Subcutaneous abdominal adipose tissue (tissue), 5 donors: ENCODE results near the gene LDLRAD2.

ENCODE experiments used
- H3K27ac ChIP-seq: one replicate; pipeline ENCODE4 v1.7.0; 2013; ENCODE audit warnings: low read depth, mild to moderate bottlenecking, inconsistent platforms, low read length, moderate library complexity
- H3K27me3 ChIP-seq, 5 donors: one replicate each; pipeline ENCODE4 v1.7.0; 2013; ENCODE audit warnings: low read length in 5 of 5, inconsistent platforms in 1 of 5; ENCODE audit not compliant: control insufficient read depth in 5 of 5, insufficient read depth in 4 of 5
- H3K36me3 ChIP-seq, 5 donors: one replicate each; pipeline ENCODE4 v1.7.0; 2013; ENCODE audit warnings: low read length in 5 of 5; ENCODE audit not compliant: control insufficient read depth in 5 of 5, insufficient read depth in 5 of 5
- H3K4me1 ChIP-seq, 5 donors: one replicate each; pipeline ENCODE4 v1.7.0; 2013; ENCODE audit warnings: low read length in 5 of 5, mild to moderate bottlenecking in 3 of 5, moderate library complexity in 1 of 5; ENCODE audit not compliant: control insufficient read depth in 5 of 5, insufficient read depth in 5 of 5
- H3K4me3 ChIP-seq, 5 donors: one replicate each; pipeline ENCODE4 v1.7.0; 2013; ENCODE audit warnings: low read length in 5 of 5, low read depth in 1 of 5
- H3K9ac ChIP-seq, 5 donors: one replicate each; pipeline ENCODE4 v1.7.0; 2013; ENCODE audit warnings: low read length in 5 of 5, mild to moderate bottlenecking in 4 of 5, moderate library complexity in 3 of 5
- H3K9me3 ChIP-seq, 5 donors: one replicate each; pipeline ENCODE4 v1.7.0; 2013; ENCODE audit warnings: low read length in 5 of 5; ENCODE audit not compliant: control insufficient read depth in 5 of 5
- donor health status: healthy.
- donor health status: healthy.
- donor health status: healthy.
- donor health status: healthy.
- donor health status: healthy.

LDLRAD2 gene

GRCh38 chr1:21831454-21831970 is 19.4 kb downstream of the LDLRAD2 start:
- peaks cover 6 to 98% (median 96%) of the 10 kb centered on the region in 5 donors for H3K36me3 ChIP-seq
- H3K9me3 ChIP-seq: peaks cover 0 to 5% (median 0%) of the 10 kb centered on the region in 5 donors
- no peak overlapping the region for H3K27ac ChIP-seq
- H3K9ac ChIP-seq: no peak overlapping the region
- no peaks in the 10 kb centered on the region for H3K27me3 ChIP-seq
- no peak overlapping the region for H3K4me3 ChIP-seq
- H3K4me1 ChIP-seq: peaks cover 0 to 8% (median 0%) of the 10 kb centered on the region in 5 donors

DNA sequence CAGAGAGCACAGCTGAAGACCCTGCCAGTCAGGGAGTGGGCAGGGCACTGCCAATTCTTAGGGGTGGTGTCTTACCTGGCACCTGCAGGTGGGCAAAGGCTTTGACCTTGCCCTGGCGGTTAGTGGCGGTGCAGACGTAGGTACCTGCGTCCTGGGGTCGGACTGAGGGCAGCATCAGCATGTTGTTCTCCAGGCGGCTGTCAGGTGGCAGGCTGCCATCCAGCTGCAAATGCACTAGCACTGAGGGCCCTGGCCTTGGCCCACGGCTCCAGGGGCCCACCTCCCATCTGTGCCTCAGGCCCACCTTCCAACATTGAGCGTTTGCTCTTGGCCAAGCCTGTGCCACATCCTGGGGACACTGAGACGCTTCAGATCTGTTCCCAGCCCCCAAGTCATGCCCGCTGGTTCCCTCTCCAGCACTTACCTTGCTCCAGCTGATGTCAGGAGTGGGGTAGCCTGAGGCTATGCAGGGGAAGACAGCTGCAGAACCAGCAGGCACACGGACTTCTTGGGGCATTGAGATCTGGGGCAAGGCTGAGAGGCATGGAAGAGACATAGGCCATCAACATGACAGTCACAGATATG is 21.4 kb downstream of the LDLRAD2 start:
- H3K27me3 ChIP-seq: no peaks in the 10 kb centered on the region
- no peak overlapping the region for H3K9ac ChIP-seq
- no peak overlapping the region for H3K27ac ChIP-seq
- peaks cover 0 to 8% (median 0%) of the 10 kb centered on the region in 5 donors for H3K4me1 ChIP-seq
- H3K4me3 ChIP-seq: no peak overlapping the region
- H3K36me3 ChIP-seq: peaks cover 3 to 98% (median 94%) of the 10 kb centered on the region in 5 donors
- H3K9me3 ChIP-seq: peaks cover 0 to 5% (median 0%) of the 10 kb centered on the region in 5 donors

- H3K9ac ChIP-seq: no peak overlapping the region
- peaks cover 0 to 5% (median 0%) of the 10 kb centered on the region in 5 donors for H3K9me3 ChIP-seq
- no peak overlapping the region for H3K4me3 ChIP-seq
- H3K27me3 ChIP-seq: no peaks in the 10 kb centered on the region
- peaks cover 0 to 8% (median 0%) of the 10 kb centered on the region in 5 donors for H3K4me1 ChIP-seq
- peaks cover 3 to 98% (median 94%) of the 10 kb centered on the region in 5 donors for H3K36me3 ChIP-seq
- H3K27ac ChIP-seq: no peak overlapping the region
These were observed 22.0 kb downstream of the LDLRAD2 start for GRCh38 chr1:21834094-21834493.

- H3K27ac ChIP-seq: no peak overlapping the region
- peaks cover 0 to 5% (median 0%) of the 10 kb centered on the region in 5 donors for H3K9me3 ChIP-seq
- H3K4me3 ChIP-seq: no peak overlapping the region
- H3K36me3 ChIP-seq: peaks cover 3 to 98% (median 94%) of the 10 kb centered on the region in 5 donors
- no peak overlapping the region for H3K9ac ChIP-seq
- peaks cover 0 to 8% (median 0%) of the 10 kb centered on the region in 5 donors for H3K4me1 ChIP-seq
- H3K27me3 ChIP-seq: no peaks in the 10 kb centered on the region
These were observed 22.6 kb downstream of the LDLRAD2 start for GRCh38 chr1:21834666-21835065.

- Histone ChIP-seq H3K4me1 (peaks cover 0 to 8% (median 0%) of the 10 kb centered on the region in 5 donors), H3K27me3 (no peaks in the 10 kb centered on the region), H3K36me3 (peaks cover 3 to 98% (median 93%) of the 10 kb centered on the region in 5 donors), H3K9ac (no peak overlapping the region), H3K9me3 (peaks cover 0 to 5% (median 0%) of the 10 kb centered on the region in 5 donors), H3K27ac (no peak overlapping the region), H3K4me3 (no peak overlapping the region)
These were observed 23.9 kb downstream of the LDLRAD2 start for GRCh38 chr1:21836010-21836409.

GRCh38 chr1:21836729-21837128 is 24.7 kb downstream of the LDLRAD2 start:
- H3K27me3 ChIP-seq: no peaks in the 10 kb centered on the region
- H3K4me1 ChIP-seq: peaks cover 0 to 6% (median 0%) of the 10 kb centered on the region in 5 donors
- H3K4me3 ChIP-seq: no peak overlapping the region
- no peak overlapping the region for H3K9ac ChIP-seq
- H3K36me3 ChIP-seq: peaks cover 3 to 98% (median 93%) of the 10 kb centered on the region in 5 donors
- peaks cover 0 to 5% (median 0%) of the 10 kb centered on the region in 5 donors for H3K9me3 ChIP-seq
- H3K27ac ChIP-seq: no peak overlapping the region

GRCh38 chr1:21837476-21837875 is 25.4 kb downstream of the LDLRAD2 start:
- H3K4me1 ChIP-seq: no peaks in the 10 kb centered on the region
- H3K36me3 ChIP-seq: peaks cover 3 to 98% (median 93%) of the 10 kb centered on the region in 5 donors
- no peak overlapping the region for H3K27ac ChIP-seq
- H3K9ac ChIP-seq: no peak overlapping the region
- H3K27me3 ChIP-seq: no peaks in the 10 kb centered on the region
- H3K4me3 ChIP-seq: no peak overlapping the region
- peaks cover 0 to 5% (median 0%) of the 10 kb centered on the region in 5 donors for H3K9me3 ChIP-seq

DNA sequence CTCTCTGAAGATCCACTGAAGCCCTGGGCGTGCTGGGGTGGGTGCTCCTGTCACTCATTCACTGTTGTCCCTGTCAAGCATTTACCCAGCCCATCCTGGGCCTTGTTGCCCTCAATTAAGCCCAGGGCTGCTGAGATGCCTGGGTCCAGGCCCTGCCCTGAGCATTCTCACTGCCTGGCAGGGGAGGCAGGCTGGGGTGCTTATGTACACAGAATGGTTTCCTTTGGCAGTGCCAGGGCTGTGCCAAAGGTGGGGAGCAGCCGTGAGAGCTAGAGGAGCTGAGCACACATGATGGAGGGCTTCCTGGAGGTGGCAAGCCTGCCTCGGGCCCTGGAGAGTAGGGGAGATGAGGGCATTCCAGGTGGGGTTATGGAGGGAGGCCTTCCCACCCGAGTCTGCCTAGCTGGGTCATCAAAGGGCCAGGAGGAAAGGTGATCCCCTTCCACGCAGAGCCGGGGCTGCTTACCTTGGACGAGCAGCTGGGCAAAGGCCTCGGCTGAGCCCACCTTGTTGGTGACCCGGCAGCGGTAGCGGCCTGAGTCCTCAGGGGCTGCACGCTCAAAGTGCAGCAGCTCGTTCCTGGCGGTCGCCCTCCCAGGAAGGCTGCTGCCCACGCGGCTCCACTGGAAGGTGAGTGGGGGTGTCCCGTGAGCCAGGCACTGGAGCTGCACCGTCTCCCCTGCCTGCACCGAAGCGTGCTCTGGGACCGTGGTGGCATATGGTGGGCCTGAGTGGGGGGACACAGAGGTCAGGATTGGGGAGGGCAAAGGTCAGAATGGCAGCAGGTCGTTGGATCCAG is 26.5 kb downstream of the LDLRAD2 start:
- peaks cover 3 to 98% (median 93%) of the 10 kb centered on the region in 5 donors for H3K36me3 ChIP-seq

GRCh38 chr1:21839337-21840037 is 27.4 kb downstream of the LDLRAD2 start:
- no peak overlapping the region for H3K9ac ChIP-seq
- H3K9me3 ChIP-seq: peaks cover 0 to 4% (median 0%) of the 10 kb centered on the region in 5 donors
- peaks cover under 1 to 98% (median 93%) of the 10 kb centered on the region in 5 donors for H3K36me3 ChIP-seq
- no peak overlapping the region for H3K27ac ChIP-seq
- no peaks in the 10 kb centered on the region for H3K27me3 ChIP-seq
- H3K4me1 ChIP-seq: no peaks in the 10 kb centered on the region
- H3K4me3 ChIP-seq: no peak overlapping the region

More for the DNA sequence above, 26.5 kb downstream of the LDLRAD2 start:
- Histone ChIP-seq H3K4me1 (no peaks in the 10 kb centered on the region), H3K27ac (no peak overlapping the region), H3K27me3 (no peaks in the 10 kb centered on the region), H3K4me3 (no peak overlapping the region), H3K9me3 (peaks cover 0 to 5% (median 0%) of the 10 kb centered on the region in 5 donors), H3K9ac (no peak overlapping the region)
